ENCODE data around the gene PRKCZ. TPM values are rescaled to one million over a fixed set of nuclear protein-coding genes. Genes with fewer than 3 reads are reported as not detected.

PRKCZ gene
- total and polyA plus RNA-seq, 2 of the 4 experiments (the other 2 are of a cell fraction): 2.0 to 3.5 TPM

GRCh38 chr1:2130156-2130555, 79.9 kb downstream of the PRKCZ start:
- DNase-seq: no peak
- intact Hi-C loops (cut with micrococcal nuclease): no loop called here

More at GRCh38 chr1:2130156-2130555, 79.9 kb downstream of the PRKCZ start:
- TF ChIP-seq RFX5 (IDR thresholded peaks at IDR 0.05; ENCODE audit: low read depth, low read length) (no peak), BHLHE40 (IDR thresholded peaks at IDR 0.05; ENCODE audit: low read depth, low read length) (no peak), SMC3 (IDR thresholded peaks at IDR 0.05; ENCODE audit: low read depth, low read length) (no peak), RCOR1 (IDR thresholded peaks at IDR 0.05; ENCODE audit: insufficient replicate concordance, low read length) (no peak), MAFK (IDR thresholded peaks at IDR 0.05; ENCODE audit: low read depth, low read length) (no peak), MAZ (IDR thresholded peaks at IDR 0.05; ENCODE audit: borderline replicate concordance, low read depth, low read length) (no peak), CTCF (conservative IDR thresholded peaks at IDR 0.05; ENCODE audit: low read depth, low read length) (no peak), FOS (IDR thresholded peaks at IDR 0.05; ENCODE audit: low read depth, low read length) (no peak), USF2 (IDR thresholded peaks at IDR 0.05; ENCODE audit: low read depth, low read length) (no peak)
- TF ChIP-seq, protein P1, sequence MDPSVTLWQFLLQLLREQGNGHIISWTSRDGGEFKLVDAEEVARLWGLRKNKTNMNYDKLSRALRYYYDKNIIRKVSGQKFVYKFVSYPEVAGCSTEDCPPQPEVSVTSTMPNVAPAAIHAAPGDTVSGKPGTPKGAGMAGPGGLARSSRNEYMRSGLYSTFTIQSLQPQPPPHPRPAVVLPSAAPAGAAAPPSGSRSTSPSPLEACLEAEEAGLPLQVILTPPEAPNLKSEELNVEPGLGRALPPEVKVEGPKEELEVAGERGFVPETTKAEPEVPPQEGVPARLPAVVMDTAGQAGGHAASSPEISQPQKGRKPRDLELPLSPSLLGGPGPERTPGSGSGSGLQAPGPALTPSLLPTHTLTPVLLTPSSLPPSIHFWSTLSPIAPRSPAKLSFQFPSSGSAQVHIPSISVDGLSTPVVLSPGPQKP (IDR thresholded peaks at IDR 0.05; ENCODE audit: borderline replicate concordance, low read depth, low read length): no peak
- H3K9me3 ChIP-seq (ENCODE audit: control insufficient read depth, insufficient read depth, low read length): no peaks in the 10 kb centered on the region
- no peak overlapping the region for H2BK15ac ChIP-seq (ENCODE audit: low read depth, low read length)
- peaks cover 14% of the 10 kb centered on the region for H3K4me1 ChIP-seq (ENCODE audit: control insufficient read depth, insufficient read depth, low read length)
- H3K14ac ChIP-seq (replicated peaks; ENCODE audit: low read depth, low read length): no peak overlapping the region
- no CpG with 5 or more reads among the region's 10 CpGs for WGBS, 2 experiments (ENCODE audit: extremely low coverage in 2 of 2, insufficient read length in 1 of 2)
- no peak overlapping the region for H2AFZ ChIP-seq (replicated peaks; ENCODE audit: low read length, poor library complexity)
- CTCF ChIA-PET: no interaction called here
- no peak overlapping the region for H4K8ac ChIP-seq (ENCODE audit: low read depth in 2 of 2, low read length in 2 of 2)
- no peak overlapping the region for H2BK5ac ChIP-seq (ENCODE audit: low read depth, low read length, poor library complexity, severe bottlenecking)
- H2AK5ac ChIP-seq (ENCODE audit: low read depth, low read length): no peak overlapping the region
- H3K9ac ChIP-seq (ENCODE audit: low read depth, low read length): no peak overlapping the region
- no peak overlapping the region for H3K4ac ChIP-seq (ENCODE audit: low read depth, low read length)
- H4K5ac ChIP-seq (ENCODE audit: low read depth, low read length): no peak overlapping the region
- no peaks in the 10 kb centered on the region for H3K36me3 ChIP-seq (ENCODE audit: control insufficient read depth, insufficient read depth, low read length)
- no peaks in the 10 kb centered on the region; the same call in 1 of the 2 replicates for H3K27me3 ChIP-seq (ENCODE audit: control insufficient read depth, insufficient read depth, low read length)
- POLR2A ChIA-PET (ENCODE audit: unreplicated experiment): no interaction called here
- no peak overlapping the region for H3K23ac ChIP-seq (ENCODE audit: low read depth, low read length)
- BruUV-seq (replicated peaks): no TSS peak
- in situ Hi-C loops (cut with MboI; ENCODE audit: low sequenced_read_pairs): no loop called here
- no peak overlapping the region for H3K18ac ChIP-seq (ENCODE audit: low read depth, low read length)
- H2BK20ac ChIP-seq (ENCODE audit: low read depth, low read length): no peak overlapping the region
- no peak for ATAC-seq (ENCODE audit: low read depth)
- no peak overlapping the region for H3K27ac ChIP-seq (ENCODE audit: insufficient read depth, low read length)
- H3K4me3 ChIP-seq (ENCODE audit: insufficient read depth, low read depth, low read length): no peak overlapping the region
- no peak overlapping the region for H2BK120ac ChIP-seq (ENCODE audit: low read depth, low read length)
- H3K79me1 ChIP-seq (ENCODE audit: low read depth in 1 of 2, low read length in 2 of 2): no peaks in the 10 kb centered on the region
- dilution Hi-C loops (cut with HindIII; ENCODE audit: low sequenced_read_pairs, unreplicated experiment): no loop called here
- H2AK9ac ChIP-seq (replicated peaks; ENCODE audit: low read depth, low read length, poor library complexity): no peak overlapping the region
- H4K20me1 ChIP-seq (ENCODE audit: insufficient read depth, low read length): no peaks in the 10 kb centered on the region
- no peak overlapping the region for H4K91ac ChIP-seq (ENCODE audit: insufficient read depth, low read depth, low read length)
- no peaks in the 10 kb centered on the region for H3K9me1 ChIP-seq (ENCODE audit: insufficient read depth, low read length)
- H3K4me2 ChIP-seq (ENCODE audit: low read depth, low read length): no peak overlapping the region
- H3K56ac ChIP-seq (ENCODE audit: extremely low read depth, insufficient read depth, low read length): no peak overlapping the region
